GM19023 (cell line): ENCODE results near the gene VCL.
"Not testable (repeated sequence)": the region's sequence is repeated elsewhere in the genome, so short reads cannot be mapped to it uniquely, and the experiment has no call there.

Source experiments
- ATAC-seq: cut with Tn5 transposase; IDR thresholded peaks from one replicate; pipeline ENCODE4 v1.9.1; 2021; ENCODE audit warnings: mild to moderate bottlenecking, moderate library complexity; ENCODE audit not compliant: unreplicated experiment

Gene VCL

GRCh38 chr10:73971636-73972354, 26.1 kb upstream of the VCL start:
- ATAC-seq: no peak

- no peak for ATAC-seq
These were observed 24.5 kb upstream of the VCL start for GRCh38 chr10:73973427-73973826.

DNA sequence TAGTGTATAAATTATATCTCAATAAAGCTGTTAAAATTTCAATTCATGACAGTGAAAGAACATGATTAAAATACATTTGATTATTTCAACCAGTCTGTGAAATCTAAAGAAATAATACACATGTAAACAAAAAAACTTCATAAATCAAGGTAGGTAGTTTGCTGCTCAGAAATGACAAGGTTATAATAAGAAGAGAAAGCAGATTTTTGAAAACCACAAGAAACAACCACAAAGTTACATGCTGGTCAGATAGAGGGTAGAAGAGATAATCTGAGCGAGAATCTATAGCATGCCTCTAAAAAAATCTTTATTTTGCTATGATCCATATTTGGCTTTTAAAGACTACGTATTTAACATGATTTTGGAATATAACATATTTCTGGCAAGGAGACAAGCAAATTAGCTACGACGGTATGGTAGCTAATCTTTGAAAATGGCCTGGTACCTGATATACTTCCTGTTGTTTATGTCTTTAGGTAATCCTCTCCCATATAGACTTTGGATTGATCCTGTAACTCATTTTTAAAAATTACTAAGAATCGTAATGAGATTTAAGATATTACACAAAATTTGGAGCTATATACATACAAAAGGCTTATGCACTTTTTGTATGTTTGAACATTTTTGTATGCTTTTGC, 23.5 kb upstream of the VCL start:
- no peak for ATAC-seq

GRCh38 chr10:73975388-73975787, 22.5 kb upstream of the VCL start:
- no peak for ATAC-seq

- no peak for ATAC-seq
These were observed 18.6 kb upstream of the VCL start for GRCh38 chr10:73979141-73979808.

- no peak for ATAC-seq
These were observed 18.0 kb upstream of the VCL start for GRCh38 chr10:73979809-73980433.

- ATAC-seq: no peak
These were observed 16.1 kb upstream of the VCL start for GRCh38 chr10:73981812-73982211.

DNA sequence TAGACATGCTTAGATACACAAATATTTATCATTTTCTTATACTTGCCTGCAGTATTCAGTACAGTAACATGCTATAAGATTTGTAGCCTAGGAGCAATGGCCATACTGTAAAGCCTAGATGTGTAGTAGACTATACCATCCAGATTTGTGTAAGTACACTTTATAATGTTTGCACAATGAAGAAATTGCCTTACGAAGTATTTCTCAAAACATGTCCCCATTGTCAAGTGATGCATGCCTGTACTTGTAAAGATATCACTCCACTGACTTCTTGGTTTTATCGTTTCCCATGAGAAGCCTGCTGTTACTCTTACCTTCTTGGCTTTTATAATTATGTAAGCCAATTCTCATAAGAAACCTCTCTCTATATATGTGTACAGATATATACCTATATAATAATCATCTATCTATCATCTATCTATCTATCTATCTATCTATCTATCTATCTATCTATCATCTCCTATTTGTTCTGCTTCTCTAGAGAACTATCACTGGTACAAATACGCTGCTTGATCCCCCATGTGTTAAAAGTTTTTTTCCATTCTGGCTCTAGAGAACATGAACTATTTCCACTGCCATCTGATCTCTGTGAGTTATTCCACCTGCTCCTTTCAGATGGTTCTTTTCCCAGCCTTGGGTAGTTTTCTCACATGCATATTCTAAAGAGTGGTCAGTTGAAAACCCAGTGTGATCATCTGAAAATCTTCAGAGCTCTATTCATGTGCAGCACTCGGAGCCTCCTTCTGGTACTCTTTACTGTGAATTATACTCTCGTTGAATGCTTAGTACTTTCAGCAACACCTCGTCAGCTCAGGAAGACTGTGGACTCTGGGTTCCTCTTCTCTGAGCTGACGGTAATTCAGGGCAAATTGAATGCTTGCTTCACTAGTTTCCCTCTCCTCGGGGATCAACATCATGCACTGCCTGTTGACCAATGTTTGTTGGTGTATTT, 14.5 kb upstream of the VCL start:
- ATAC-seq: no peak

DNA sequence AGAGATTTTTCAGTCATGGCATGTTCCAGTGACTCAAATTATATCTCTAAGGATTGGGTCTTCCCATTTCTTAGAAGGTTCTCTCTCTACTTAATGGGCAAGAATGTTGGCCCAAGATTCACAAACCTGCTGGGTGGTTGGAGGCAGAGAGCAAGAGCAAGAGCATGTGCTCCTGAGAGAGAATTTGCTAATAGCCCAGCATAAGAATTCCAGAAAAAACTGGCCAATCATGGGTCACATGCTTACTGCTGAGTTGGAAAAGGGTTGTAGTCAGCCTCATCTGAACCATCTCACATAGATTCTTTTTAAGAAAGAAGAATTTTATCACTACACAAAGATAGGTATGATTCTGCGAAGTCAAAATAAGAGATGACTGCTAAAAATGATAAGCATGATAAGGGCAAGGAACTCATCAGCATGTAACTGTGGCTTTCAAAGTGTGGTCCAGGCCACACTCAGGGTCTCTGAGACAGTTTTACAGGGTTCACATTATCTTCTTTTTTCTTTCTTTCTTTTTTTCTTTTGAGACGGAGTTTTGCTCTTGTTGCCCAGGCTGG, 8.2 kb upstream of the VCL start:
- no peak for ATAC-seq

- ATAC-seq: no peak
These were observed 6.6 kb upstream of the VCL start for GRCh38 chr10:73991203-73991883.

GRCh38 chr10:73991884-73992245, 6.1 kb upstream of the VCL start:
- ATAC-seq: no peak

DNA sequence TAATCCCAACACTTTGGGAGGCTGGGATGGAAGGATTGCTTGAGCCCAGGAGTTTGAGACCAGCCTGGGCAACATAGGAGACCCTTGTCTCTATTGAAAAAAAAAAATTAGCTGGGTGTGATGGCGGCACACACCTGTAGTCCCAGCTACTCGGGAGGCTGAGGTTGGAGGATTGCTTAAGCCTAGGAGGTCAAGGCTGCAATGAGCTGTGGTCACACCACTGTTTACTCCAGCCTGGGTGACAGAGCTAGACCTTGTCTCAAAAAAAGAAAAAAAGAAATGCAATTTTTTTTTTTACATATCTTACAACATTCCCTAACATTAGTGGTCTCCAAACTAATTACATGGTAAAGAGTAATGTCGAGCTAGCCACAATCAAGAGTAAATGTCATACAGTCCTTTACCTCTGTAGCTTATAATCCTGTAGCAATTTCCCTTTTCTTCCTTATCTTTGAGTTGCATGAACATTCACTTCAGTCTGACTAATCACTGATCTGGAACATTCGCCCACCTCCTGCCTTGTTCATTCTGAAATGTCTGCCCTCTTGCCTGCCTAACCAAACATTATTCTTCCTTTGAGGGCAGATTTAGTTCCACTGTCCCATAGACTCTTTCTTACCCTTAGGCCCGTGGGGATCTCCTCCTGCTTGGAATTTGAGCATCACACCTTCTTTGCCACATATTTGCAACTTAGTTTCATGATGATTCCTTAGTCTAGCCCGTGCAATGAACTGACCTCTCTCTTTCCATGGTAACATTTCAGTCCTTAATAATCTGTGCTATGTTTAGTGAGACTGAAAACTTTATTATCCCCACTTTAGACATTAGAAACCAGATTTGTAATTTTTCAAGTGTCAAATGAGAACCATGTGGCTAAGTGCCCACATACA, 4.8 kb upstream of the VCL start:
- no peak for ATAC-seq

GRCh38 chr10:73995035-73995358, 2.9 kb upstream of the VCL start:
- no peak for ATAC-seq

DNA sequence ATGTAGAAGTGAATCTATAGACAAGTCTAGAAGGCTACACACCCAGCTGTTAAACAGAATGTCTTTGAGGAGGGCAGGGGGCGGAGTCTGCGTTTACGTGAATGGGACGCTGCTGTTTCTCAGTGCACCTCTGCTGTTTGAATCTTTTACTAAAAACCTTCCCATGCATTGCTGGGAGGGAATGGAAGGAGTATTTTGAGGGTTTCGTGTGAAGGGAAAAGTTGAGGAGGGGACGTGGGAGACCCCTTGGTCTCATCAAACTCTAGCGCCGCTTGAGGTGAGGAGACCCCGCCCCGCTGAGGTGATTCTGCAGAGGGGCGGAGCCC, 492 bp upstream of the VCL start:
- peak; percentile 29 for ATAC-seq

DNA sequence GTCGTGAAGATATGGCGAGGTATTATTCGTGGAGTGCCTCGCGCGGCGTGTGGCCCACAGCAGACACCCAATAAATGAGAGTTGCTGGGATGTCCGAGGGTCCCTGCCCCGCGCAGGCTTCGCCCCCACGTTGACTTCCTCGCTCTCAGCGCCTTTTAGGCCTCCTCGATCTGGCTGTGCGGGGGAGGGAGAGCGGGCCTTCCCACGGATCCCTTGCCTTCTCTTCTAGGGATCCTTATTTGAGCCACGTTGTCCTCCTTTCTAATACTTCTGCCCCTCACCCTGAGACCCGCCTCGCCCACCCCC, 660 bp downstream of the VCL start:
- ATAC-seq: no peak

GRCh38 chr10:73998929-73999691, 1.2 kb downstream of the VCL start:
- no peak for ATAC-seq

DNA sequence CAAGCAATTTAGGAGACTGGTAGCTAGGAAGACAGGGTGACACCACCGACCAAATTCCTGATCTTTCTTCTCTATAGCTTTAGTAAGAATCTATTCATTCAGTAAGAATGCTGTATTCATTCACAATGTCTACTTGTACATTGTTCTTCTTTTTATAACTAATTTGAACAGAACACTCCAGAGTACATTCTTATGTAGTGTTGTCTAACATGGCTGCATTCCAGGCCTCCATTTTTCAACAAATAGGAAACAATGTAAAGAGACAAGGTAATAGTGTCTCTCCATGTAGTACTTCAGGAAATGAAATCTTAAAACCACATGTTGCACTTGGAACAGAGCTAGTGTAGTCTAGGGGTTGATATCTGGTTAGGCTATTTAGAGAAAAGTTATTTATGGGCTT, 1.8 kb downstream of the VCL start:
- no peak for ATAC-seq

DNA sequence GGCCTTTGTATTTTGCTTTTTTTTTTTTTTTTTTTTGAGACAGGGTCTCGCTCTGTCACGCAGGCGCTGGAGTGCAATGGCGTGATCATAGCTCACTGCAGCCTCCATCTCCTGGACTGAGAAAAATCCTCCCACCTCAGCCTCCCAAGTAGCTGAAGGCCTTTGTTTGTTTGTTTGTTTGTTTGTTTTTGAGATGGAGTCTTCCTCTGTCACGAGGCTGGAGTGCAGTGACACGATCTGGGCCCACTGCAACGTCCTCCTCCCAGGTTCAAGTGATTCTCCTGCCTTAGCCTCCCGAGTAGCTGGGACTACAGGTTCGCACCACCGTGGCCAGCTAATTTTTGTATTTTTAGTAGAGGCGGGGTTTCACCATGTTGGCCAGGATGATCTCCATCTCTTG, 2.3 kb downstream of the VCL start:
- ATAC-seq: not testable (repeated sequence)
